ENCODE measurements around the gene AKAP6.

AKAP6 gene

GRCh38 chr14:32564596-32564995 lies 235.5 kb downstream of the AKAP6 start:
- Histone ChIP-seq H3K27ac (ENCODE audit: low read depth, low read length, poor library complexity, severe bottlenecking) (no peak overlapping the region), H3K9ac (ENCODE audit: low read length) (no peak overlapping the region), H3K9me3 (ENCODE audit: low read length) (no peaks in the 10 kb centered on the region), H3K4me1 (ENCODE audit: insufficient read depth, low read length, severe bottlenecking) (no peaks in the 10 kb centered on the region), H3K9me2 (ENCODE audit: low read depth, low read length) (no peaks in the 10 kb centered on the region), H3K27me3 (ENCODE audit: insufficient read depth, low read length) (no peaks in the 10 kb centered on the region), H3K79me2 (ENCODE audit: insufficient read depth, low read length) (no peaks in the 10 kb centered on the region), H2AFZ (ENCODE audit: low read length) (no peak overlapping the region), H4K20me1 (ENCODE audit: insufficient read depth, low read length) (no peaks in the 10 kb centered on the region), H3K36me3 (ENCODE audit: insufficient read depth, low read length) (no peaks in the 10 kb centered on the region), H3K4me3 (ENCODE audit: low read depth, low read length, poor library complexity, severe bottlenecking) (no peak overlapping the region), H3F3A (ENCODE audit: insufficient read depth, low read length) (no peaks in the 10 kb centered on the region), H3K4me2 (ENCODE audit: low read length) (no peak overlapping the region)
- TF ChIP-seq EZH2 (IDR thresholded peaks at IDR 0.05; ENCODE audit: borderline replicate concordance, low read length) = no peak
- no peak for TF ChIP-seq CTCF (IDR thresholded peaks at IDR 0.05; ENCODE audit: low read length)

- no peak overlapping the region for H3K9ac ChIP-seq (ENCODE audit: low read length)
- H3K4me3 ChIP-seq (ENCODE audit: low read depth, low read length, poor library complexity, severe bottlenecking) = no peak overlapping the region
- H3K79me2 ChIP-seq (ENCODE audit: insufficient read depth, low read length) = no peaks in the 10 kb centered on the region
- H3K4me1 ChIP-seq (ENCODE audit: insufficient read depth, low read length, severe bottlenecking) = no peaks in the 10 kb centered on the region
- no peak overlapping the region for H2AFZ ChIP-seq (ENCODE audit: low read length)
- no peaks in the 10 kb centered on the region for H3K9me2 ChIP-seq (ENCODE audit: low read depth, low read length)
- no peaks in the 10 kb centered on the region for H3K27me3 ChIP-seq (ENCODE audit: insufficient read depth, low read length)
- H3K4me2 ChIP-seq (ENCODE audit: low read length) = no peak overlapping the region
- H4K20me1 ChIP-seq (ENCODE audit: insufficient read depth, low read length) = no peaks in the 10 kb centered on the region
- H3K9me3 ChIP-seq (ENCODE audit: low read length) = no peaks in the 10 kb centered on the region
- no peaks in the 10 kb centered on the region for H3F3A ChIP-seq (ENCODE audit: insufficient read depth, low read length)
- TF ChIP-seq CTCF (IDR thresholded peaks at IDR 0.05; ENCODE audit: low read length) (no peak), EZH2 (IDR thresholded peaks at IDR 0.05; ENCODE audit: borderline replicate concordance, low read length) (no peak)
- H3K27ac ChIP-seq (ENCODE audit: low read depth, low read length, poor library complexity, severe bottlenecking) = no peak overlapping the region
- H3K36me3 ChIP-seq (ENCODE audit: insufficient read depth, low read length) = no peaks in the 10 kb centered on the region
Observed at GRCh38 chr14:32565256-32565655, 236.2 kb downstream of the AKAP6 start.

- TF ChIP-seq EZH2 (IDR thresholded peaks at IDR 0.05; ENCODE audit: borderline replicate concordance, low read length) (no peak), CTCF (IDR thresholded peaks at IDR 0.05; ENCODE audit: low read length) (no peak)
- Histone ChIP-seq H3K9me3 (ENCODE audit: low read length) (no peaks in the 10 kb centered on the region), H3K4me3 (ENCODE audit: low read depth, low read length, poor library complexity, severe bottlenecking) (no peak overlapping the region), H3K79me2 (ENCODE audit: insufficient read depth, low read length) (no peaks in the 10 kb centered on the region), H3F3A (ENCODE audit: insufficient read depth, low read length) (no peaks in the 10 kb centered on the region), H3K36me3 (ENCODE audit: insufficient read depth, low read length) (no peaks in the 10 kb centered on the region), H3K27ac (ENCODE audit: low read depth, low read length, poor library complexity, severe bottlenecking) (no peak overlapping the region), H4K20me1 (ENCODE audit: insufficient read depth, low read length) (no peaks in the 10 kb centered on the region), H3K9me2 (ENCODE audit: low read depth, low read length) (no peaks in the 10 kb centered on the region), H3K4me1 (ENCODE audit: insufficient read depth, low read length, severe bottlenecking) (no peaks in the 10 kb centered on the region), H3K4me2 (ENCODE audit: low read length) (no peak overlapping the region), H3K9ac (ENCODE audit: low read length) (no peak overlapping the region), H2AFZ (ENCODE audit: low read length) (no peak overlapping the region), H3K27me3 (ENCODE audit: insufficient read depth, low read length) (no peaks in the 10 kb centered on the region)
Observed at GRCh38 chr14:32567543-32568384, 238.7 kb downstream of the AKAP6 start.
